Hippocampal formation (tissue), 2 donors: ENCODE measurements around the gene SYS1.

Source experiments
- DNase-seq, 2 donors: peaks; one replicate each; lab custom pipeline; 2025; lab: John Stamatoyannopoulos, UW

The SYS1 gene

GRCh38 chr20:45415822-45416637 is 53.1 kb downstream of the SYS1 start, which contains the start of gene PIGT:
Gene PIGT (plus strand): TSS chr20:45416141. CDS start chr20:45416157, 16 bp downstream.
- peak; percentile 84 to 85 for DNase-seq

GRCh38 chr20:45416917-45417316 is 54.0 kb downstream of the SYS1 start:
- DNase-seq, result no peak
